ENCODE results near the gene BARX2.

Gene BARX2

GRCh38 chr11:129391821-129392220, 16.2 kb downstream of the BARX2 start:
- Mint-ChIP-seq H3K27ac (ENCODE audit: low read depth) (no peak overlapping the region), H3K27me3 (peaks cover 35% of the 10 kb centered on the region)

GRCh38 chr11:129392995-129393394, 17.3 kb downstream of the BARX2 start:
- no peaks in the 10 kb centered on the region for H3K9me3 Mint-ChIP-seq
- no peaks in the 10 kb centered on the region for H3K4me1 Mint-ChIP-seq
- H3K27ac Mint-ChIP-seq (ENCODE audit: low read depth), result no peak overlapping the region
- H3K36me3 Mint-ChIP-seq (ENCODE audit: insufficient read depth), result peaks cover 2% of the 10 kb centered on the region
- no peak overlapping the region for H3K4me3 Mint-ChIP-seq
- DNase-seq (ENCODE audit: low spot score in 2 of 2), result no peak
- ATAC-seq (replicated peaks; ENCODE audit: extremely low read depth, poor library complexity, severe bottlenecking), result no peak
- peaks cover 35% of the 10 kb centered on the region for H3K27me3 Mint-ChIP-seq

More at GRCh38 chr11:129391821-129392220, 16.2 kb downstream of the BARX2 start:
- H3K9me3 Mint-ChIP-seq, result no peaks in the 10 kb centered on the region
- H3K4me1 Mint-ChIP-seq, result no peaks in the 10 kb centered on the region
- H3K36me3 Mint-ChIP-seq (ENCODE audit: insufficient read depth), result peaks cover 2% of the 10 kb centered on the region
- DNase-seq (ENCODE audit: low spot score in 2 of 2) (no peak), ATAC-seq (replicated peaks; ENCODE audit: extremely low read depth, poor library complexity, severe bottlenecking) (no peak)
- H3K4me3 Mint-ChIP-seq, result no peak overlapping the region

- Mint-ChIP-seq H3K9me3 (no peaks in the 10 kb centered on the region), H3K36me3 (ENCODE audit: insufficient read depth) (peaks cover 2% of the 10 kb centered on the region), H3K27me3 (peaks cover 35% of the 10 kb centered on the region), H3K4me1 (no peaks in the 10 kb centered on the region), H3K27ac (ENCODE audit: low read depth) (no peak overlapping the region), H3K4me3 (no peak overlapping the region)
- DNase-seq (ENCODE audit: low spot score in 2 of 2), result no peak
- no peak for ATAC-seq (replicated peaks; ENCODE audit: extremely low read depth, poor library complexity, severe bottlenecking)
Measured at GRCh38 chr11:129394709-129395108, 19.1 kb downstream of the BARX2 start.

- Mint-ChIP-seq H3K4me1 (no peaks in the 10 kb centered on the region), H3K9me3 (no peaks in the 10 kb centered on the region), H3K36me3 (ENCODE audit: insufficient read depth) (peaks cover 2% of the 10 kb centered on the region), H3K4me3 (no peak overlapping the region), H3K27ac (ENCODE audit: low read depth) (no peak overlapping the region), H3K27me3 (peaks cover 28% of the 10 kb centered on the region)
- ATAC-seq (replicated peaks; ENCODE audit: extremely low read depth, poor library complexity, severe bottlenecking) (no peak), DNase-seq (ENCODE audit: low spot score in 2 of 2) (no peak)
Measured at GRCh38 chr11:129395432-129395831, 19.8 kb downstream of the BARX2 start.

- Mint-ChIP-seq H3K9me3 (no peaks in the 10 kb centered on the region), H3K4me3 (no peak overlapping the region), H3K36me3 (ENCODE audit: insufficient read depth) (peaks cover 2% of the 10 kb centered on the region), H3K27me3 (peaks cover 23% of the 10 kb centered on the region), H3K27ac (ENCODE audit: low read depth) (no peak overlapping the region), H3K4me1 (no peaks in the 10 kb centered on the region)
- ATAC-seq (replicated peaks; ENCODE audit: extremely low read depth, poor library complexity, severe bottlenecking), result no peak
- no peak for DNase-seq (ENCODE audit: low spot score in 2 of 2)
Measured at GRCh38 chr11:129395883-129396282, 20.2 kb downstream of the BARX2 start.

GRCh38 chr11:129396454-129396853, 20.8 kb downstream of the BARX2 start:
- DNase-seq (ENCODE audit: low spot score in 2 of 2) (no peak), ATAC-seq (replicated peaks; ENCODE audit: extremely low read depth, poor library complexity, severe bottlenecking) (no peak)
- H3K27me3 Mint-ChIP-seq, result peaks cover 21% of the 10 kb centered on the region
- no peaks in the 10 kb centered on the region for H3K4me1 Mint-ChIP-seq
- H3K36me3 Mint-ChIP-seq (ENCODE audit: insufficient read depth), result peaks cover 2% of the 10 kb centered on the region
- H3K27ac Mint-ChIP-seq (ENCODE audit: low read depth), result no peak overlapping the region
- H3K4me3 Mint-ChIP-seq, result no peak overlapping the region
- no peaks in the 10 kb centered on the region for H3K9me3 Mint-ChIP-seq

- no peak overlapping the region for H3K27ac Mint-ChIP-seq (ENCODE audit: low read depth)
- DNase-seq (ENCODE audit: low spot score in 2 of 2), result no peak
- no peaks in the 10 kb centered on the region for H3K9me3 Mint-ChIP-seq
- ATAC-seq (replicated peaks; ENCODE audit: extremely low read depth, poor library complexity, severe bottlenecking), result no peak
- H3K4me3 Mint-ChIP-seq, result no peak overlapping the region
- H3K4me1 Mint-ChIP-seq, result no peaks in the 10 kb centered on the region
- no peaks in the 10 kb centered on the region for H3K36me3 Mint-ChIP-seq (ENCODE audit: insufficient read depth)
- H3K27me3 Mint-ChIP-seq, result peaks cover 4% of the 10 kb centered on the region
Measured at GRCh38 chr11:129402206-129403171, 26.8 kb downstream of the BARX2 start.

GRCh38 chr11:129404731-129405130, 29.1 kb downstream of the BARX2 start:
- H3K27ac Mint-ChIP-seq (ENCODE audit: low read depth), result no peak overlapping the region
- no peak for ATAC-seq (replicated peaks; ENCODE audit: extremely low read depth, poor library complexity, severe bottlenecking)

GRCh38 chr11:129408865-129409444, 33.3 kb downstream of the BARX2 start:
- no peak for ATAC-seq (replicated peaks; ENCODE audit: extremely low read depth, poor library complexity, severe bottlenecking)
- H3K36me3 Mint-ChIP-seq (ENCODE audit: insufficient read depth), result no peaks in the 10 kb centered on the region
- no peak overlapping the region for H3K27ac Mint-ChIP-seq (ENCODE audit: low read depth)

More at GRCh38 chr11:129404731-129405130, 29.1 kb downstream of the BARX2 start:
- DNase-seq (ENCODE audit: low spot score in 2 of 2), result no peak
- Mint-ChIP-seq H3K4me3 (no peak overlapping the region), H3K27me3 (peaks cover 9% of the 10 kb centered on the region), H3K9me3 (no peaks in the 10 kb centered on the region), H3K36me3 (ENCODE audit: insufficient read depth) (no peaks in the 10 kb centered on the region), H3K4me1 (no peaks in the 10 kb centered on the region)

GRCh38 chr11:129410395-129410960, 34.8 kb downstream of the BARX2 start:
- H3K4me3 Mint-ChIP-seq, result no peak overlapping the region
- DNase-seq (ENCODE audit: low spot score in 2 of 2), result no peak
- H3K27ac Mint-ChIP-seq (ENCODE audit: low read depth), result no peak overlapping the region
- no peaks in the 10 kb centered on the region for H3K9me3 Mint-ChIP-seq
- H3K27me3 Mint-ChIP-seq, result peaks cover 9% of the 10 kb centered on the region
- H3K4me1 Mint-ChIP-seq, result no peaks in the 10 kb centered on the region
- H3K36me3 Mint-ChIP-seq (ENCODE audit: insufficient read depth), result no peaks in the 10 kb centered on the region
- no peak for ATAC-seq (replicated peaks; ENCODE audit: extremely low read depth, poor library complexity, severe bottlenecking)

More at GRCh38 chr11:129408865-129409444, 33.3 kb downstream of the BARX2 start:
- H3K9me3 Mint-ChIP-seq, result no peaks in the 10 kb centered on the region
- no peaks in the 10 kb centered on the region for H3K4me1 Mint-ChIP-seq
- no peak for DNase-seq (ENCODE audit: low spot score in 2 of 2)
- peaks cover 9% of the 10 kb centered on the region for H3K27me3 Mint-ChIP-seq
- no peak overlapping the region for H3K4me3 Mint-ChIP-seq

GRCh38 chr11:129412494-129412893, 36.8 kb downstream of the BARX2 start:
- H3K27ac Mint-ChIP-seq (ENCODE audit: low read depth), result no peak overlapping the region

GRCh38 chr11:129414144-129414872, 38.7 kb downstream of the BARX2 start:
- H3K4me3 Mint-ChIP-seq, result no peak overlapping the region
- no peak overlapping the region for H3K27ac Mint-ChIP-seq (ENCODE audit: low read depth)
- ATAC-seq (replicated peaks; ENCODE audit: extremely low read depth, poor library complexity, severe bottlenecking) (no peak), DNase-seq (ENCODE audit: low spot score in 2 of 2) (no peak)
- no peaks in the 10 kb centered on the region for H3K27me3 Mint-ChIP-seq
- H3K36me3 Mint-ChIP-seq (ENCODE audit: insufficient read depth), result no peaks in the 10 kb centered on the region
- no peaks in the 10 kb centered on the region for H3K9me3 Mint-ChIP-seq
- H3K4me1 Mint-ChIP-seq, result no peaks in the 10 kb centered on the region

More at GRCh38 chr11:129412494-129412893, 36.8 kb downstream of the BARX2 start:
- H3K36me3 Mint-ChIP-seq (ENCODE audit: insufficient read depth), result no peaks in the 10 kb centered on the region
- peaks cover 5% of the 10 kb centered on the region for H3K27me3 Mint-ChIP-seq
- H3K4me1 Mint-ChIP-seq, result no peaks in the 10 kb centered on the region
- ATAC-seq (replicated peaks; ENCODE audit: extremely low read depth, poor library complexity, severe bottlenecking), result no peak
- H3K9me3 Mint-ChIP-seq, result no peaks in the 10 kb centered on the region
- no peak overlapping the region for H3K4me3 Mint-ChIP-seq
- DNase-seq (ENCODE audit: low spot score in 2 of 2), result no peak
